GM23248 (cell line): ENCODE measurements around the gene SEMA3C. TPM values are rescaled to one million over a fixed set of nuclear protein-coding genes. Genes with fewer than 3 reads are reported as not detected.

Experiments used
- DNase-seq: peaks from one replicate; pipeline ENCODE4 v3.0.0-alpha.2; 2015
- H2AFZ ChIP-seq: fragments of 200-600 bp; sonication (generic); 2 replicates; pipeline ENCODE4 v1.6.1; 2016; ENCODE audit warnings: antibody characterized with exemption
- H3F3A ChIP-seq: fragments of 200-600 bp; sonication (generic); 2 replicates; pipeline ENCODE4 v1.6.1; 2016; ENCODE audit warnings: mild to moderate bottlenecking, antibody characterized with exemption, mixed run types; ENCODE audit not compliant: insufficient read depth
- H3K27ac ChIP-seq: fragments of 200-600 bp; sonication (generic); 2 replicates; pipeline ENCODE4 v1.5.1; 2016; ENCODE audit warnings: mild to moderate bottlenecking
- H3K27me3 ChIP-seq: fragments of 200-600 bp; sonication (generic); replicated peaks from 2 replicates; pipeline ENCODE4 v1.6.1; 2016; ENCODE audit warnings: mild to moderate bottlenecking; ENCODE audit not compliant: insufficient read depth
- H3K36me3 ChIP-seq: fragments of 200-600 bp; sonication (generic); 2 replicates; pipeline ENCODE4 v1.6.1; 2016; ENCODE audit warnings: low read depth, mild to moderate bottlenecking
- H3K4me1 ChIP-seq: fragments of 200-600 bp; sonication (generic); 2 replicates; pipeline ENCODE4 v1.6.1; 2016; ENCODE audit warnings: mild to moderate bottlenecking; ENCODE audit not compliant: insufficient read depth
- H3K4me2 ChIP-seq: fragments of 200-600 bp; sonication (generic); one replicate; pipeline ENCODE4 v1.6.1; 2016; ENCODE audit warnings: mild to moderate bottlenecking; ENCODE audit not compliant: unreplicated experiment
- H3K4me3 ChIP-seq: fragments of 200-600 bp; sonication (generic); 2 replicates; pipeline ENCODE4 v1.5.1; 2016; ENCODE audit warnings: mild to moderate bottlenecking
- H3K79me2 ChIP-seq: fragments of 200-600 bp; sonication (generic); 2 replicates; pipeline ENCODE4 v1.6.1; 2016; ENCODE audit warnings: mild to moderate bottlenecking; ENCODE audit not compliant: insufficient read depth
- H3K9ac ChIP-seq: fragments of 200-600 bp; sonication (generic); 2 replicates; pipeline ENCODE4 v1.6.1; 2016; ENCODE audit warnings: mild to moderate bottlenecking
- H3K9me2 ChIP-seq: fragments of 200-600 bp; sonication (generic); 2 replicates; pipeline ENCODE4 v1.6.1; 2016; ENCODE audit warnings: mixed run types, mild to moderate bottlenecking, moderate library complexity; ENCODE audit not compliant: insufficient read depth
- H3K9me3 ChIP-seq: fragments of 200-600 bp; sonication (generic); one replicate; pipeline ENCODE4 v1.6.1; 2017; ENCODE audit warnings: low read depth
- H4K20me1 ChIP-seq: fragments of 200-600 bp; sonication (generic); 2 replicates; pipeline ENCODE4 v1.6.0; 2016; ENCODE audit not compliant: insufficient read depth
- EZH2 ChIP-seq: fragments of 200-600 bp; sonication (generic); IDR thresholded peaks from 2 replicates; pipeline ENCODE4 v1.6.1; 2018; ENCODE audit warnings: antibody characterized with exemption, mild to moderate bottlenecking; ENCODE audit not compliant: insufficient read depth, poor library complexity, severe bottlenecking
- EZH2phosphoT487 ChIP-seq: fragments of 200-600 bp; sonication (generic); IDR thresholded peaks from 2 replicates; pipeline ENCODE4 v1.6.1; 2018; ENCODE audit warnings: antibody characterized with exemption, moderate library complexity, mild to moderate bottlenecking, low read depth; ENCODE audit not compliant: insufficient read depth
- WGBS, 2 experiments: methylation state at CpG; one replicate each; pipeline ENCODE4 v1.1.6; 2015 to 2017; ENCODE audit warnings: low lambda C conversion rate in 2 of 2, low coverage in 1 of 2; ENCODE audit errors: missing lambda C conversion rate in 2 of 2; 5-methylcytosine and 5-hydroxymethylcytosine counted together
- in situ Hi-C: fragments of 300-500 bp; cut with MboI; formaldehyde crosslinking; loops from 2 replicates; pipeline ENCODE4 v1.15.0; 2020
- polyA plus RNA-seq: library from polyadenylated mRNA; unstranded; fragments of >200 nt; fragmentation: Nextera tagmentation; extraction: Ambion mirVana; gene quantifications from 2 replicates; pipeline ENCODE4 v1.2.1, GENCODE V29; 2016
- total RNA-seq: library from RNA; depleted of rRNA; stranded (reverse); fragments of >200 nt; shearing (Covaris generic); gene quantifications from 2 replicates; pipeline ENCODE4 v1.2.3, GENCODE V29; 2014

The SEMA3C gene
- total and polyA plus RNA-seq, 2 experiments from 2014 or later: 316 to 612 TPM

- WGBS, 2 experiments: 61 to 67% methylated on average over 6 of the region's 6 CpGs
- no peaks in the 10 kb centered on the region for H3K36me3 ChIP-seq
- H3K9me3 ChIP-seq: no peaks in the 10 kb centered on the region
- no peaks in the 10 kb centered on the region for H3K9me2 ChIP-seq
- H2AFZ ChIP-seq: no peak overlapping the region
- in situ Hi-C loops: no loop called here
- H3K27ac ChIP-seq: no peak overlapping the region
- H3K9ac ChIP-seq: no peak overlapping the region
- H3F3A ChIP-seq: peaks cover 45% of the 10 kb centered on the region
- no peak for TF ChIP-seq EZH2
- TF ChIP-seq EZH2phosphoT487: no peak
- peaks cover 24% of the 10 kb centered on the region for H3K4me1 ChIP-seq
- no peaks in the 10 kb centered on the region for H3K79me2 ChIP-seq
- H3K4me3 ChIP-seq: no peak overlapping the region
- no peak overlapping the region for H3K4me2 ChIP-seq
- no peaks in the 10 kb centered on the region for H4K20me1 ChIP-seq
- no peaks in the 10 kb centered on the region for H3K27me3 ChIP-seq
- DNase-seq: peak; percentile 30
Observed at GRCh38 chr7:80732630-80733029, 186.2 kb downstream of the SEMA3C start.

- Histone ChIP-seq H3F3A (peaks cover 34% of the 10 kb centered on the region; the same call in 1 of the 2 replicates), H3K79me2 (no peaks in the 10 kb centered on the region), H3K4me1 (peaks cover 25% of the 10 kb centered on the region), H3K9me3 (no peaks in the 10 kb centered on the region), H3K4me2 (no peak overlapping the region), H3K9me2 (no peaks in the 10 kb centered on the region), H3K27me3 (no peaks in the 10 kb centered on the region), H3K9ac (no peak overlapping the region), H2AFZ (no peak overlapping the region), H3K36me3 (no peaks in the 10 kb centered on the region), H3K27ac (no peak overlapping the region), H3K4me3 (no peak overlapping the region), H4K20me1 (no peaks in the 10 kb centered on the region)
- no peak for DNase-seq
- in situ Hi-C loops: no loop called here
- TF ChIP-seq EZH2phosphoT487: no peak
- TF ChIP-seq EZH2: no peak
- WGBS, 2 experiments: 99 to 100% methylated on average over 2 of the region's 2 CpGs
Observed at GRCh38 chr7:80731281-80731680, 187.6 kb downstream of the SEMA3C start.

- Histone ChIP-seq H3K4me3 (no peak overlapping the region), H3K9me2 (peaks cover 5% of the 10 kb centered on the region; the same call in 1 of the 2 replicates), H3K79me2 (no peaks in the 10 kb centered on the region), H3K36me3 (no peaks in the 10 kb centered on the region), H3K9me3 (no peaks in the 10 kb centered on the region), H3F3A (peaks cover 46% of the 10 kb centered on the region), H3K27ac (no peak overlapping the region), H3K4me1 (peaks cover 40% of the 10 kb centered on the region), H3K27me3 (no peaks in the 10 kb centered on the region), H2AFZ (peak overlapping the region; percentile 30), H3K4me2 (peak overlapping the region; percentile 3), H3K9ac (no peak overlapping the region), H4K20me1 (no peaks in the 10 kb centered on the region)
- no peak for TF ChIP-seq EZH2phosphoT487
- no peak for TF ChIP-seq EZH2
- WGBS, 2 experiments: 35 to 44% methylated on average over 2 of the region's 2 CpGs
- in situ Hi-C loops: no loop called here
- peak; percentile 81 for DNase-seq
Observed at GRCh38 chr7:80729591-80730320, 189.1 kb downstream of the SEMA3C start.

GRCh38 chr7:80726666-80727065 is 192.2 kb downstream of the SEMA3C start:
- no peak overlapping the region for H3K9ac ChIP-seq
- peaks cover 68% of the 10 kb centered on the region for H3K4me1 ChIP-seq

More at GRCh38 chr7:80726666-80727065, 192.2 kb downstream of the SEMA3C start:
- H3K9me3 ChIP-seq: no peaks in the 10 kb centered on the region
- no peaks in the 10 kb centered on the region for H3K36me3 ChIP-seq
- H2AFZ ChIP-seq: no peak overlapping the region
- in situ Hi-C loops: no loop called here
- no peak for TF ChIP-seq EZH2
- no peak for TF ChIP-seq EZH2phosphoT487
- H3K79me2 ChIP-seq: no peaks in the 10 kb centered on the region
- H3K9me2 ChIP-seq: peaks cover 5% of the 10 kb centered on the region; the same call in 1 of the 2 replicates
- H3F3A ChIP-seq: peaks cover 62% of the 10 kb centered on the region
- H3K4me2 ChIP-seq: no peak overlapping the region
- no peak overlapping the region for H3K4me3 ChIP-seq
- H3K27ac ChIP-seq: no peak overlapping the region
- no peak for DNase-seq
- WGBS, 2 experiments: 95 to 98% methylated on average over 3 of the region's 3 CpGs
- H3K27me3 ChIP-seq: no peaks in the 10 kb centered on the region
- no peaks in the 10 kb centered on the region for H4K20me1 ChIP-seq
